ENCODE data around the gene GCLC.

The GCLC gene

GRCh38 chr6:53540129-53540692, 4.7 kb downstream of the GCLC start:
- CTCF ChIA-PET: no interaction called here

GRCh38 chr6:53539561-53539960, 5.3 kb downstream of the GCLC start:
- ChIA-PET POLR2A (interaction anchor here (1.6 kb wide), 1 partner anchor 112 kb away, joined by 5 read pairs; no protein-coding TSS in a partner anchor), CTCF (interaction anchor here (1.0 to 1.2 kb wide), 2 partner anchors 46 to 187 kb away, joined by 3 read pairs; no protein-coding TSS in a partner anchor)
- no peak for DNase-seq (ENCODE audit: extremely low spot score)
- TF ChIP-seq LEF1 (IDR thresholded peaks at IDR 0.05; ENCODE audit: borderline replicate concordance) (no peak), L3MBTL2 (conservative IDR thresholded peaks at IDR 0.05) (no peak), CTBP1 (IDR thresholded peaks at IDR 0.05; ENCODE audit: borderline replicate concordance) (no peak), FOXA1 (IDR thresholded peaks at IDR 0.05) (no peak), SP1 (IDR thresholded peaks at IDR 0.05) (no peak), TARDBP (IDR thresholded peaks at IDR 0.05) (no peak), ZNF384 (IDR thresholded peaks at IDR 0.05) (no peak), PKNOX1 (IDR thresholded peaks at IDR 0.05) (no peak), FOXK2 (IDR thresholded peaks at IDR 0.05) (no peak), FOXM1 (IDR thresholded peaks at IDR 0.05; ENCODE audit: borderline replicate concordance) (no peak), ARNT (IDR thresholded peaks at IDR 0.05) (no peak), NFRKB (IDR thresholded peaks at IDR 0.05) (no peak), BHLHE40 (IDR thresholded peaks at IDR 0.05; ENCODE audit: borderline replicate concordance) (no peak), ELF4 (IDR thresholded peaks at IDR 0.05) (no peak), HDGF (IDR thresholded peaks at IDR 0.05; ENCODE audit: borderline replicate concordance) (no peak), SUZ12 (IDR thresholded peaks at IDR 0.05) (no peak)

More at GRCh38 chr6:53540129-53540692, 4.7 kb downstream of the GCLC start:
- TF ChIP-seq ARNT (IDR thresholded peaks at IDR 0.05) (no peak), FOXA1 (IDR thresholded peaks at IDR 0.05) (no peak), FOXM1 (IDR thresholded peaks at IDR 0.05; ENCODE audit: borderline replicate concordance) (no peak), BHLHE40 (IDR thresholded peaks at IDR 0.05; ENCODE audit: borderline replicate concordance) (no peak), FOXK2 (IDR thresholded peaks at IDR 0.05) (no peak), PKNOX1 (IDR thresholded peaks at IDR 0.05) (no peak), L3MBTL2 (conservative IDR thresholded peaks at IDR 0.05) (no peak), NFRKB (IDR thresholded peaks at IDR 0.05) (no peak), SP1 (IDR thresholded peaks at IDR 0.05) (no peak), SUZ12 (IDR thresholded peaks at IDR 0.05) (no peak), TARDBP (IDR thresholded peaks at IDR 0.05) (no peak), ELF4 (IDR thresholded peaks at IDR 0.05) (no peak), ZNF384 (IDR thresholded peaks at IDR 0.05) (no peak), LEF1 (IDR thresholded peaks at IDR 0.05; ENCODE audit: borderline replicate concordance) (no peak), CTBP1 (IDR thresholded peaks at IDR 0.05; ENCODE audit: borderline replicate concordance) (no peak)
- POLR2A ChIA-PET: interaction anchor here (1.6 kb wide), 1 partner anchor 112 kb away, joined by 5 read pairs; no protein-coding TSS in a partner anchor
- DNase-seq (ENCODE audit: extremely low spot score): no peak

GRCh38 chr6:53536561-53536960, 8.3 kb downstream of the GCLC start:
- ChIA-PET POLR2A (no interaction called here), CTCF (no interaction called here)
- DNase-seq (ENCODE audit: extremely low spot score): no peak
- no peak for TF ChIP-seq L3MBTL2 (conservative IDR thresholded peaks at IDR 0.05)
- no peak for TF ChIP-seq FOXA1 (IDR thresholded peaks at IDR 0.05)
- no peak for TF ChIP-seq TARDBP (IDR thresholded peaks at IDR 0.05)
- no peak for TF ChIP-seq SP1 (IDR thresholded peaks at IDR 0.05)
- TF ChIP-seq NFRKB (IDR thresholded peaks at IDR 0.05): no peak
- no peak for TF ChIP-seq CTBP1 (IDR thresholded peaks at IDR 0.05; ENCODE audit: borderline replicate concordance)
- no peak for TF ChIP-seq PKNOX1 (IDR thresholded peaks at IDR 0.05)
- no peak for TF ChIP-seq FOXM1 (IDR thresholded peaks at IDR 0.05; ENCODE audit: borderline replicate concordance)
- TF ChIP-seq ELF4 (IDR thresholded peaks at IDR 0.05): no peak
- no peak for TF ChIP-seq ARNT (IDR thresholded peaks at IDR 0.05)
- TF ChIP-seq ZNF384 (IDR thresholded peaks at IDR 0.05): no peak
- no peak for TF ChIP-seq SUZ12 (IDR thresholded peaks at IDR 0.05)
- no peak for TF ChIP-seq FOXK2 (IDR thresholded peaks at IDR 0.05)

GRCh38 chr6:53532942-53533341, 12.0 kb downstream of the GCLC start:
- no peak for TF ChIP-seq HDGF (IDR thresholded peaks at IDR 0.05; ENCODE audit: borderline replicate concordance)
- no peak for TF ChIP-seq PKNOX1 (IDR thresholded peaks at IDR 0.05)
- no peak for TF ChIP-seq BHLHE40 (IDR thresholded peaks at IDR 0.05; ENCODE audit: borderline replicate concordance)
- no peak for TF ChIP-seq ELF4 (IDR thresholded peaks at IDR 0.05)
- no peak for TF ChIP-seq NFRKB (IDR thresholded peaks at IDR 0.05)
- no peak for TF ChIP-seq ARNT (IDR thresholded peaks at IDR 0.05)
- no peak for TF ChIP-seq FOXM1 (IDR thresholded peaks at IDR 0.05; ENCODE audit: borderline replicate concordance)
- no peak for TF ChIP-seq TARDBP (IDR thresholded peaks at IDR 0.05)
- no peak for TF ChIP-seq LEF1 (IDR thresholded peaks at IDR 0.05; ENCODE audit: borderline replicate concordance)
- TF ChIP-seq FOXA1 (IDR thresholded peaks at IDR 0.05): no peak
- no peak for TF ChIP-seq SP1 (IDR thresholded peaks at IDR 0.05)
- TF ChIP-seq CTBP1 (IDR thresholded peaks at IDR 0.05; ENCODE audit: borderline replicate concordance): no peak
- TF ChIP-seq SUZ12 (IDR thresholded peaks at IDR 0.05): no peak
- no peak for TF ChIP-seq ZNF384 (IDR thresholded peaks at IDR 0.05)
- no peak for TF ChIP-seq L3MBTL2 (conservative IDR thresholded peaks at IDR 0.05)
- no peak for TF ChIP-seq FOXK2 (IDR thresholded peaks at IDR 0.05)
- ChIA-PET POLR2A (no interaction called here), CTCF (interaction anchor here (0.9 kb wide), 1 partner anchor 40 kb away, joined by 3 read pairs; no protein-coding TSS in a partner anchor)
- DNase-seq (ENCODE audit: extremely low spot score): no peak
